ENCODE data around the gene ERLEC1.

ERLEC1 gene

DNA sequence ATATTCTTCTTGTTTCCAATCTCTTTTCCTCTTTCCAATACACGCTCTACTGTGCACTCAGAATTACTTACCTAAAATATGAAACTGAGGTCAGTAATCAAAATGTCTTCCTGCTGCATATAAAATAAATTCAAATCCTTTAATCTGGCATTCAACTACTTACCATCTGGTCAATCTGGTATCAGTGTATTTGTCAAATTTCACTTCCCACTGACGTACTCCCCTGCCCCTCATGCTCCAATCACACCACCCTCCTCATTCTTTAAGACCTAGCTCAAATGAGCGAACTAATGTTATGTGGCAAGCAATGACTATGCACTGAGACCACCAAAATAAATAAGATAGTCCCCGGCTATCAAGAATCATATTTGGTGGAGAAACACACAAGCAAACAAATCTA, 6.8 kb upstream of the ERLEC1 start:
- no peaks in the 10 kb centered on the region for H3K9me2 ChIP-seq (ENCODE audit: low read depth, low read length)
- no peaks in the 10 kb centered on the region for H3F3A ChIP-seq (ENCODE audit: insufficient read depth, low read length)
- H3K36me3 ChIP-seq (ENCODE audit: insufficient read depth, low read length): peaks cover 80% of the 10 kb centered on the region
- H3K4me3 ChIP-seq (ENCODE audit: low read depth, low read length, poor library complexity, severe bottlenecking): no peak overlapping the region
- H3K4me2 ChIP-seq (ENCODE audit: low read length): no peak overlapping the region
- no peaks in the 10 kb centered on the region for H4K20me1 ChIP-seq (ENCODE audit: insufficient read depth, low read length)
- H3K79me2 ChIP-seq (ENCODE audit: insufficient read depth, low read length): peaks cover 79% of the 10 kb centered on the region
- no peak overlapping the region for H3K27ac ChIP-seq (ENCODE audit: low read depth, low read length, poor library complexity, severe bottlenecking)
- H2AFZ ChIP-seq (ENCODE audit: low read length): no peak overlapping the region
- peaks cover 19% of the 10 kb centered on the region for H3K4me1 ChIP-seq (ENCODE audit: insufficient read depth, low read length, severe bottlenecking)
- H3K27me3 ChIP-seq (ENCODE audit: insufficient read depth, low read length): no peaks in the 10 kb centered on the region
- no peak for TF ChIP-seq EZH2 (IDR thresholded peaks at IDR 0.05; ENCODE audit: borderline replicate concordance, low read length)
- H3K9me3 ChIP-seq (ENCODE audit: low read length): no peaks in the 10 kb centered on the region
- H3K9ac ChIP-seq (ENCODE audit: low read length): no peak overlapping the region

- H3K4me3 ChIP-seq (ENCODE audit: low read depth, low read length, poor library complexity, severe bottlenecking): no peak overlapping the region
- no peak overlapping the region for H3K27ac ChIP-seq (ENCODE audit: low read depth, low read length, poor library complexity, severe bottlenecking)
- H3K4me2 ChIP-seq (ENCODE audit: low read length): no peak overlapping the region
- no peak for TF ChIP-seq EZH2 (IDR thresholded peaks at IDR 0.05; ENCODE audit: borderline replicate concordance, low read length)
- TF ChIP-seq, protein P1, sequence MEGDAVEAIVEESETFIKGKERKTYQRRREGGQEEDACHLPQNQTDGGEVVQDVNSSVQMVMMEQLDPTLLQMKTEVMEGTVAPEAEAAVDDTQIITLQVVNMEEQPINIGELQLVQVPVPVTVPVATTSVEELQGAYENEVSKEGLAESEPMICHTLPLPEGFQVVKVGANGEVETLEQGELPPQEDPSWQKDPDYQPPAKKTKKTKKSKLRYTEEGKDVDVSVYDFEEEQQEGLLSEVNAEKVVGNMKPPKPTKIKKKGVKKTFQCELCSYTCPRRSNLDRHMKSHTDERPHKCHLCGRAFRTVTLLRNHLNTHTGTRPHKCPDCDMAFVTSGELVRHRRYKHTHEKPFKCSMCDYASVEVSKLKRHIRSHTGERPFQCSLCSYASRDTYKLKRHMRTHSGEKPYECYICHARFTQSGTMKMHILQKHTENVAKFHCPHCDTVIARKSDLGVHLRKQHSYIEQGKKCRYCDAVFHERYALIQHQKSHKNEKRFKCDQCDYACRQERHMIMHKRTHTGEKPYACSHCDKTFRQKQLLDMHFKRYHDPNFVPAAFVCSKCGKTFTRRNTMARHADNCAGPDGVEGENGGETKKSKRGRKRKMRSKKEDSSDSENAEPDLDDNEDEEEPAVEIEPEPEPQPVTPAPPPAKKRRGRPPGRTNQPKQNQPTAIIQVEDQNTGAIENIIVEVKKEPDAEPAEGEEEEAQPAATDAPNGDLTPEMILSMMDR (IDR thresholded peaks at IDR 0.05; ENCODE audit: low read length): no peak
- H3F3A ChIP-seq (ENCODE audit: insufficient read depth, low read length): no peaks in the 10 kb centered on the region
- H3K9me3 ChIP-seq (ENCODE audit: low read length): no peaks in the 10 kb centered on the region
- H4K20me1 ChIP-seq (ENCODE audit: insufficient read depth, low read length): no peaks in the 10 kb centered on the region
- H3K79me2 ChIP-seq (ENCODE audit: insufficient read depth, low read length): peaks cover 81% of the 10 kb centered on the region
- H3K27me3 ChIP-seq (ENCODE audit: insufficient read depth, low read length): no peaks in the 10 kb centered on the region
- no peak overlapping the region for H3K9ac ChIP-seq (ENCODE audit: low read length)
- peaks cover 58% of the 10 kb centered on the region for H3K36me3 ChIP-seq (ENCODE audit: insufficient read depth, low read length)
- H2AFZ ChIP-seq (ENCODE audit: low read length): no peak overlapping the region
- H3K4me1 ChIP-seq (ENCODE audit: insufficient read depth, low read length, severe bottlenecking): peaks cover 30% of the 10 kb centered on the region
- no peaks in the 10 kb centered on the region for H3K9me2 ChIP-seq (ENCODE audit: low read depth, low read length)
Observed at GRCh38 chr2:53782676-53783075, 4.2 kb upstream of the ERLEC1 start.

DNA sequence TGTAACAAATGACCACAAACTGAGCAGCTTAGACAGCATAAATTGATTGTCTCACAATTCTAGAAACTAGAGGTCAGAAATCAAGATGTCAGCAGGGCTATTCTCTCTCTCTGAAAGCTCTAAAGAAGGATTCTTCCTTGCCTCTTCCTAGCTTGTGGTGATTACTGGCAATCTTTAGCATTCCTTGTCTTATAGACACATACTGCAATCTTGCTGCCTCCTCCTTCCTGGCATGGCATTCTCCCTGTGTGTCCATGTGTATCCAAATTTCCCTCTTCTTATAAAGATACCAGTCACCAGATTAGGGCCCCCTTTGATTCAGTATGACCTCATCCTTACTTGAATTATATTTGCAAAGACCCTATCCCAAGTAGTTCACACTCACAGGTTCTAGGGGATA, 2.4 kb upstream of the ERLEC1 start:
- no peak for TF ChIP-seq EZH2 (IDR thresholded peaks at IDR 0.05; ENCODE audit: borderline replicate concordance, low read length)
- TF ChIP-seq, protein P1 (IDR thresholded peaks at IDR 0.05; ENCODE audit: low read length): no peak
- peak overlapping the region; percentile 90 for H3K4me2 ChIP-seq (ENCODE audit: low read length)
- peak overlapping the region; percentile 89 for H3K4me3 ChIP-seq (ENCODE audit: low read depth, low read length, poor library complexity, severe bottlenecking)
- H2AFZ ChIP-seq (ENCODE audit: low read length): no peak overlapping the region
- peaks cover 86% of the 10 kb centered on the region for H3K79me2 ChIP-seq (ENCODE audit: insufficient read depth, low read length)
- H4K20me1 ChIP-seq (ENCODE audit: insufficient read depth, low read length): no peaks in the 10 kb centered on the region
- no peaks in the 10 kb centered on the region for H3K9me2 ChIP-seq (ENCODE audit: low read depth, low read length)
- H3K27me3 ChIP-seq (ENCODE audit: insufficient read depth, low read length): no peaks in the 10 kb centered on the region
- peak overlapping the region; percentile 91; the same call in 1 of the 2 replicates for H3K9ac ChIP-seq (ENCODE audit: low read length)
- no peaks in the 10 kb centered on the region for H3K9me3 ChIP-seq (ENCODE audit: low read length)
- peaks cover 43% of the 10 kb centered on the region for H3K4me1 ChIP-seq (ENCODE audit: insufficient read depth, low read length, severe bottlenecking)
- H3F3A ChIP-seq (ENCODE audit: insufficient read depth, low read length): no peaks in the 10 kb centered on the region
- peak overlapping the region; percentile 3 for H3K27ac ChIP-seq (ENCODE audit: low read depth, low read length, poor library complexity, severe bottlenecking)
- H3K36me3 ChIP-seq (ENCODE audit: insufficient read depth, low read length): peaks cover 45% of the 10 kb centered on the region

DNA sequence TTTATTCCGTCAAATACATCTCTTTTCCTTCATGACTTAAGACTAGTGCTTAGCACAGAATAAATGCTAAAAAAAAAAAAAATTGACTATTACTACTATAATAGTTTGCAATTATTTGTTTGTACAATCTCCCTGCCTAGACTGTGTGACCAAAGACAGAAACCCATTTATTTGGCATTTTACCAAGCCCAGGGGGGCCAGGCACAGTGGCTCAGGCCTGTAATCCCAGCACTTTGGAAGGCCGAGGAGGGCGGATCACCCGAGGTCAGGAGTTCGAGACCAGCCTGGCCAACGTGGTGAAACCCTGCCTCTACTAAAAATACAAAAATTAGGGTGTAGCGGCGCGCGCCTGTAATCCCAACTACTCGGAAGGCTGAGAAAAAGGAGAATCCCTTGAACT, 1.5 kb upstream of the ERLEC1 start:
- Histone ChIP-seq H3K9ac (ENCODE audit: low read length) (peak overlapping the region; percentile 91), H3K4me3 (ENCODE audit: low read depth, low read length, poor library complexity, severe bottlenecking) (peak overlapping the region; percentile 89), H3K36me3 (ENCODE audit: insufficient read depth, low read length) (peaks cover 36% of the 10 kb centered on the region), H3K79me2 (ENCODE audit: insufficient read depth, low read length) (peaks cover 77% of the 10 kb centered on the region), H3K9me2 (ENCODE audit: low read depth, low read length) (no peaks in the 10 kb centered on the region), H2AFZ (ENCODE audit: low read length) (no peak overlapping the region), H3K9me3 (ENCODE audit: low read length) (no peaks in the 10 kb centered on the region), H3F3A (ENCODE audit: insufficient read depth, low read length) (no peaks in the 10 kb centered on the region), H3K4me2 (ENCODE audit: low read length) (peak overlapping the region; percentile 90), H3K4me1 (ENCODE audit: insufficient read depth, low read length, severe bottlenecking) (peaks cover 43% of the 10 kb centered on the region), H3K27ac (ENCODE audit: low read depth, low read length, poor library complexity, severe bottlenecking) (peak overlapping the region; percentile 3), H3K27me3 (ENCODE audit: insufficient read depth, low read length) (no peaks in the 10 kb centered on the region), H4K20me1 (ENCODE audit: insufficient read depth, low read length) (no peaks in the 10 kb centered on the region)
- TF ChIP-seq, protein P1 (IDR thresholded peaks at IDR 0.05; ENCODE audit: low read length): no peak
- no peak for TF ChIP-seq EZH2 (IDR thresholded peaks at IDR 0.05; ENCODE audit: borderline replicate concordance, low read length)

Measured in OCI-LY1 (cell line).